Astrocyte (in vitro differentiated cells and primary cell): ENCODE data around the gene AQP12A. TPM values are rescaled to one million over a fixed set of nuclear protein-coding genes. Genes with fewer than 3 reads are reported as not detected.

Experiments
- DNase-seq: peaks from one replicate; pipeline ENCODE4 v3.0.0-alpha.2; 2010; ENCODE audit warnings: low read depth
- FAIRE-seq: peaks from 2 replicates; lab custom pipeline; 2011; peaks lifted over from hg19 to GRCh38; lab: Jason Lieb, UNC
- H2AFZ ChIP-seq: 2 replicates; pipeline ENCODE4 v1.6.0; 2012; ENCODE audit warnings: low read depth, low read length, inconsistent platforms
- H3K27ac ChIP-seq: 2 replicates; pipeline ENCODE4 v1.5.1; 2011; ENCODE audit warnings: low read depth, low read length, inconsistent platforms
- H3K27me3 ChIP-seq: 2 replicates; pipeline ENCODE4 v1.6.0; 2011; ENCODE audit warnings: low read length, inconsistent platforms; ENCODE audit not compliant: insufficient read depth
- H3K36me3 ChIP-seq: 2 replicates; pipeline ENCODE4 v1.5.1; 2011; ENCODE audit warnings: low read length, inconsistent platforms; ENCODE audit not compliant: insufficient read depth
- H3K4me1 ChIP-seq: 2 replicates; pipeline ENCODE4 v1.5.1; 2011; ENCODE audit warnings: low read length, inconsistent platforms; ENCODE audit not compliant: insufficient read depth
- H3K4me2 ChIP-seq: 2 replicates; pipeline ENCODE4 v1.6.0; 2012; ENCODE audit warnings: low read length, inconsistent platforms
- H3K4me3 ChIP-seq: 2 replicates; pipeline ENCODE4 v1.5.1; 2011; ENCODE audit warnings: low read depth, mild to moderate bottlenecking, low read length, inconsistent platforms; ENCODE audit not compliant: insufficient read depth
- H3K79me2 ChIP-seq: 2 replicates; pipeline ENCODE4 v1.6.0; 2012; ENCODE audit warnings: mild to moderate bottlenecking, low read length, inconsistent platforms; ENCODE audit not compliant: insufficient read depth
- H3K9ac ChIP-seq: 2 replicates; pipeline ENCODE4 v1.6.0; 2012; ENCODE audit warnings: mild to moderate bottlenecking, low read length, inconsistent platforms
- H3K9me3 ChIP-seq: 2 replicates; pipeline ENCODE4 v1.5.1; 2012; ENCODE audit warnings: low read depth, mild to moderate bottlenecking, low read length, inconsistent platforms; ENCODE audit not compliant: insufficient read depth
- H4K20me1 ChIP-seq: 2 replicates; pipeline ENCODE4 v1.6.0; 2012; ENCODE audit warnings: low read length, inconsistent platforms; ENCODE audit not compliant: insufficient read depth
- H3K27ac Mint-ChIP-seq: one replicate; pipeline ENCODE4 v1.8.0; 2021; ENCODE audit warnings: mild to moderate bottlenecking, mixed read lengths; ENCODE audit not compliant: unreplicated experiment
- H3K27me3 Mint-ChIP-seq: one replicate; pipeline ENCODE4 v1.8.0; 2021; ENCODE audit warnings: low read depth, mixed read lengths; ENCODE audit not compliant: unreplicated experiment
- H3K36me3 Mint-ChIP-seq: one replicate; pipeline ENCODE4 v1.8.0; 2021; ENCODE audit warnings: low read depth, mixed read lengths; ENCODE audit not compliant: unreplicated experiment
- H3K4me1 Mint-ChIP-seq: one replicate; pipeline ENCODE4 v1.8.0; 2021; ENCODE audit warnings: low read depth, mixed read lengths; ENCODE audit not compliant: unreplicated experiment
- H3K4me3 Mint-ChIP-seq: one replicate; pipeline ENCODE4 v1.8.0; 2021; ENCODE audit warnings: mild to moderate bottlenecking, moderate library complexity, mixed read lengths; ENCODE audit not compliant: unreplicated experiment
- H3K9me3 Mint-ChIP-seq: one replicate; pipeline ENCODE4 v1.8.0; 2021; ENCODE audit warnings: mild to moderate bottlenecking, mixed read lengths; ENCODE audit not compliant: unreplicated experiment
- CTCF ChIP-seq: IDR thresholded peaks from 2 replicates; pipeline ENCODE4 v1.5.1; 2011; ENCODE audit warnings: low read depth, mild to moderate bottlenecking, inconsistent platforms, low read length, moderate library complexity; ENCODE audit not compliant: insufficient read depth
- EZH2 ChIP-seq: IDR thresholded peaks from 2 replicates; pipeline ENCODE4 v1.6.1; 2012; ENCODE audit warnings: mild to moderate bottlenecking, low read length, inconsistent platforms; ENCODE audit not compliant: insufficient read depth
- total RNA-seq: library from RNA; stranded (reverse); gene quantifications from 2 replicates; pipeline ENCODE4 v1.2.1, GENCODE V29; 2021

The AQP12A gene
- total RNA-seq, 1 donor from 2014 or later: not detected

- Mint-ChIP-seq H3K9me3 (no peaks in the 10 kb centered on the region), H3K4me1 (no peaks in the 10 kb centered on the region), H3K27ac (no peak overlapping the region), H3K4me3 (no peak overlapping the region), H3K27me3 (peaks cover 22% of the 10 kb centered on the region), H3K36me3 (no peaks in the 10 kb centered on the region)
- no peak for FAIRE-seq
- Histone ChIP-seq H3K4me2 (no peak overlapping the region), H3K4me3 (no peak overlapping the region), H2AFZ (no peak overlapping the region), H3K27ac (no peak overlapping the region), H3K36me3 (no peaks in the 10 kb centered on the region), H3K9me3 (no peaks in the 10 kb centered on the region), H3K79me2 (no peaks in the 10 kb centered on the region), H3K9ac (no peak overlapping the region), H3K4me1 (no peaks in the 10 kb centered on the region), H4K20me1 (no peaks in the 10 kb centered on the region), H3K27me3 (peaks cover 5% of the 10 kb centered on the region)
- DNase-seq: no peak
- no peak for TF ChIP-seq EZH2
- no peak for TF ChIP-seq CTCF
Measured at GRCh38 chr2:240701091-240701735, 9.5 kb downstream of the AQP12A start.

GRCh38 chr2:240701736-240702639 lies 10.3 kb downstream of the AQP12A start:
- no peak for DNase-seq
- H3K9ac ChIP-seq: no peak overlapping the region
- H3K79me2 ChIP-seq: no peaks in the 10 kb centered on the region
- Mint-ChIP-seq H3K27me3 (peaks cover 25% of the 10 kb centered on the region), H3K27ac (no peak overlapping the region), H3K4me1 (no peaks in the 10 kb centered on the region), H3K9me3 (no peaks in the 10 kb centered on the region), H3K4me3 (no peak overlapping the region), H3K36me3 (no peaks in the 10 kb centered on the region)
- no peaks in the 10 kb centered on the region for H3K36me3 ChIP-seq
- H3K4me3 ChIP-seq: no peak overlapping the region
- H3K4me2 ChIP-seq: no peak overlapping the region
- peaks cover 5% of the 10 kb centered on the region for H3K27me3 ChIP-seq
- no peaks in the 10 kb centered on the region for H4K20me1 ChIP-seq
- FAIRE-seq: no peak
- TF ChIP-seq CTCF: no peak
- no peak for TF ChIP-seq EZH2
- no peak overlapping the region for H2AFZ ChIP-seq
- no peak overlapping the region for H3K27ac ChIP-seq
- no peaks in the 10 kb centered on the region for H3K4me1 ChIP-seq
- no peaks in the 10 kb centered on the region for H3K9me3 ChIP-seq
